SK-N-SH treated with all-trans-retinoic acid at 6 μM for 48 hours (cell line): ENCODE measurements around the gene PSAPL1.

Experiments used
- ATAC-seq: fragments of 200-7000 bp; cut with Tn5 transposase; 3 replicates; pipeline ENCODE4 v1.9.1; 2020; ENCODE audit warnings: mild to moderate bottlenecking, moderate library complexity
- ARNTL ChIP-seq: fragments of 450-650 bp; formaldehyde crosslinking; IDR thresholded peaks from 2 replicates; pipeline ENCODE4 v1.5.0; 2020; ENCODE audit warnings: low read depth, mild to moderate bottlenecking, moderate library complexity, borderline replicate concordance
- BACH2 ChIP-seq: fragments of 250-450 bp; sonication (Bioruptor Pico); IDR thresholded peaks from 2 replicates; pipeline ENCODE4 v1.9.0; 2021; ENCODE audit warnings: mild to moderate bottlenecking, borderline replicate concordance
- CREB5 ChIP-seq: fragments of 250-450 bp; sonication (Bioruptor Pico); IDR thresholded peaks from 2 replicates; pipeline ENCODE4 v1.5.1; 2020; ENCODE audit warnings: low read depth, mild to moderate bottlenecking, moderate library complexity
- ESRRG ChIP-seq: fragments of 250-450 bp; sonication (Bioruptor Pico); IDR thresholded peaks from 2 replicates; pipeline ENCODE4 v1.6.1; 2021; ENCODE audit warnings: mild to moderate bottlenecking
- ISL1 ChIP-seq: fragments of 250-450 bp; sonication (Bioruptor Pico); IDR thresholded peaks from 2 replicates; pipeline ENCODE4 v2.1.2; 2022; ENCODE audit warnings: mild to moderate bottlenecking, moderate library complexity
- OSR1 ChIP-seq: fragments of 250-450 bp; sonication (Bioruptor Pico); IDR thresholded peaks from 2 replicates; pipeline ENCODE4 v1.8.0; 2022; ENCODE audit warnings: moderate library complexity, mild to moderate bottlenecking, inconsistent platforms
- PPARA ChIP-seq: fragments of 250-450 bp; sonication (Bioruptor Pico); IDR thresholded peaks from 2 replicates; pipeline ENCODE4 v1.5.0; 2020; ENCODE audit warnings: mild to moderate bottlenecking, borderline replicate concordance
- RARB ChIP-seq: fragments of 250-450 bp; sonication (Bioruptor Pico); IDR thresholded peaks from 2 replicates; pipeline ENCODE4 v1.8.0; 2021; ENCODE audit warnings: mild to moderate bottlenecking, moderate library complexity
- SNAI2 ChIP-seq: fragments of 250-450 bp; sonication (Bioruptor Pico); IDR thresholded peaks from 2 replicates; pipeline ENCODE4 v1.5.0; 2020; ENCODE audit warnings: mild to moderate bottlenecking, moderate library complexity
- TCF4 ChIP-seq: fragments of 250-450 bp; sonication (Bioruptor Pico); IDR thresholded peaks from 2 replicates; pipeline ENCODE4 v1.8.0; 2021; ENCODE audit warnings: mild to moderate bottlenecking, moderate library complexity, borderline replicate concordance
- TOX ChIP-seq: fragments of 250-450 bp; sonication (Bioruptor Pico); IDR thresholded peaks from 2 replicates; pipeline ENCODE4 v1.8.0; 2021; ENCODE audit warnings: mild to moderate bottlenecking, moderate library complexity, borderline replicate concordance
- ZFP3 ChIP-seq: fragments of 250-450 bp; sonication (Bioruptor Pico); IDR thresholded peaks from 2 replicates; pipeline ENCODE4 v1.5.0; 2020; ENCODE audit warnings: mild to moderate bottlenecking, moderate library complexity
- ZFP30 ChIP-seq: fragments of 450-650 bp; formaldehyde crosslinking; IDR thresholded peaks from 2 replicates; pipeline ENCODE4 v1.5.0; 2022; ENCODE audit warnings: mild to moderate bottlenecking, moderate library complexity
- ZNF565 ChIP-seq: fragments of 450-650 bp; formaldehyde crosslinking; conservative IDR thresholded peaks from 2 replicates; pipeline ENCODE4 v1.5.0; 2020; ENCODE audit warnings: low read depth, mild to moderate bottlenecking, moderate library complexity
- ZNF70 ChIP-seq: fragments of 450-650 bp; formaldehyde crosslinking; IDR thresholded peaks from 2 replicates; pipeline ENCODE4 v1.5.0; 2020; ENCODE audit warnings: mild to moderate bottlenecking, moderate library complexity
- TF ChIP-seq, protein P1 (sequence below): fragments of 250-450 bp; sonication (Bioruptor Pico); IDR thresholded peaks from 2 replicates; pipeline ENCODE4 v1.8.0; 2021; ENCODE audit warnings: low read depth, mild to moderate bottlenecking, moderate library complexity, borderline replicate concordance
- TF ChIP-seq, protein P2 (sequence below): fragments of 250-450 bp; sonication (Bioruptor Pico); IDR thresholded peaks from 2 replicates; pipeline ENCODE4 v1.8.0; 2020; ENCODE audit warnings: mild to moderate bottlenecking, moderate library complexity, borderline replicate concordance
- TF ChIP-seq, protein P3 (sequence below): fragments of 250-450 bp; sonication (Bioruptor Pico); IDR thresholded peaks from 2 replicates; pipeline ENCODE4 v1.5.1; 2021; ENCODE audit warnings: mild to moderate bottlenecking, moderate library complexity

PSAPL1 gene

DNA sequence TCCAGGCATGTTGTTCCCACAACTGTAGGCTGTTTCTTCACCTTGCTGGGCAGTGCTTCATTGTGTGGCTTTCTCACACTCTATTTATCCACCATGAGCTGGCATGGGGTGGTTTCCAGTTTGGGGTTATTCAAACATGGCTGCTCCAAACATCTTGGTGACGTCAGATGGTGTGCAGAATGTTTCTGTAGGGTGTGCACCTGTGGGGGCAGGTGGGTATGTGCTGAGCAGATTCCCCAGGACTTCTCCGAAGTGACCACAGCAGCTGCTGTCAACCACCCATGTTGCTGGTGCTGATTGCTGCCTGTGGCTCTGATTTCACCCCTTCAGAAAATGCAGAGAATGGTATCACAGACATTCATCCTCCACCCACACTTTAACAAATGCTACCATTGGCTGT, 5.0 kb upstream of the PSAPL1 start:
- TF ChIP-seq, protein P1, sequence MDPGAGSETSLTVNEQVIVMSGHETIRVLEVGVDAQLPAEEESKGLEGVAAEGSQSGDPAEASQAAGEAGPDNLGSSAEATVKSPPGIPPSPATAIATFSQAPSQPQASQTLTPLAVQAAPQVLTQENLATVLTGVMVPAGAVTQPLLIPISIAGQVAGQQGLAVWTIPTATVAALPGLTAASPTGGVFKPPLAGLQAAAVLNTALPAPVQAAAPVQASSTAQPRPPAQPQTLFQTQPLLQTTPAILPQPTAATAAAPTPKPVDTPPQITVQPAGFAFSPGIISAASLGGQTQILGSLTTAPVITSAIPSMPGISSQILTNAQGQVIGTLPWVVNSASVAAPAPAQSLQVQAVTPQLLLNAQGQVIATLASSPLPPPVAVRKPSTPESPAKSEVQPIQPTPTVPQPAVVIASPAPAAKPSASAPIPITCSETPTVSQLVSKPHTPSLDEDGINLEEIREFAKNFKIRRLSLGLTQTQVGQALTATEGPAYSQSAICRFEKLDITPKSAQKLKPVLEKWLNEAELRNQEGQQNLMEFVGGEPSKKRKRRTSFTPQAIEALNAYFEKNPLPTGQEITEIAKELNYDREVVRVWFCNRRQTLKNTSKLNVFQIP = no peak
- TF ChIP-seq, protein P2, sequence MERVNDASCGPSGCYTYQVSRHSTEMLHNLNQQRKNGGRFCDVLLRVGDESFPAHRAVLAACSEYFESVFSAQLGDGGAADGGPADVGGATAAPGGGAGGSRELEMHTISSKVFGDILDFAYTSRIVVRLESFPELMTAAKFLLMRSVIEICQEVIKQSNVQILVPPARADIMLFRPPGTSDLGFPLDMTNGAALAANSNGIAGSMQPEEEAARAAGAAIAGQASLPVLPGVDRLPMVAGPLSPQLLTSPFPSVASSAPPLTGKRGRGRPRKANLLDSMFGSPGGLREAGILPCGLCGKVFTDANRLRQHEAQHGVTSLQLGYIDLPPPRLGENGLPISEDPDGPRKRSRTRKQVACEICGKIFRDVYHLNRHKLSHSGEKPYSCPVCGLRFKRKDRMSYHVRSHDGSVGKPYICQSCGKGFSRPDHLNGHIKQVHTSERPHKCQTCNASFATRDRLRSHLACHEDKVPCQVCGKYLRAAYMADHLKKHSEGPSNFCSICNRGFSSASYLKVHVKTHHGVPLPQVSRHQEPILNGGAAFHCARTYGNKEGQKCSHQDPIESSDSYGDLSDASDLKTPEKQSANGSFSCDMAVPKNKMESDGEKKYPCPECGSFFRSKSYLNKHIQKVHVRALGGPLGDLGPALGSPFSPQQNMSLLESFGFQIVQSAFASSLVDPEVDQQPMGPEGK (CRISPR knock-in tag) = no peak
- TF ChIP-seq ZNF565 (CRISPR knock-in tag) (no peak), SNAI2 (CRISPR knock-in tag) (no peak), ARNTL (CRISPR knock-in tag) (no peak), RARB (CRISPR knock-in tag) (no peak), TOX (CRISPR knock-in tag) (no peak), PPARA (CRISPR knock-in tag) (no peak), ISL1 (CRISPR knock-in tag) (no peak), BACH2 (CRISPR knock-in tag) (no peak), CREB5 (CRISPR knock-in tag) (no peak), ZNF70 (CRISPR knock-in tag) (no peak), ZFP30 (CRISPR knock-in tag) (no peak), OSR1 (no peak)

GRCh38 chr4:7436256-7436655, 1.5 kb upstream of the PSAPL1 start:
- TF ChIP-seq ESRRG = no peak
- TF ChIP-seq SNAI2 (CRISPR knock-in tag) = no peak
- TF ChIP-seq ZFP3 (CRISPR knock-in tag) = no peak
- TF ChIP-seq, all 23 proteins: peak for 0
- ATAC-seq = no peak

More for the DNA sequence above, 5.0 kb upstream of the PSAPL1 start:
- no peak for ATAC-seq

GRCh38 chr4:7435471-7436061, 836 bp upstream of the PSAPL1 start:
- no peak for ATAC-seq
- TF ChIP-seq RARB (CRISPR knock-in tag) (no peak), TCF4 (CRISPR knock-in tag) (no peak), ZNF70 (CRISPR knock-in tag) (no peak), SNAI2 (CRISPR knock-in tag) (no peak), ESRRG (no peak)
- TF ChIP-seq, protein P2 (CRISPR knock-in tag) = no peak
- TF ChIP-seq, protein P3, sequence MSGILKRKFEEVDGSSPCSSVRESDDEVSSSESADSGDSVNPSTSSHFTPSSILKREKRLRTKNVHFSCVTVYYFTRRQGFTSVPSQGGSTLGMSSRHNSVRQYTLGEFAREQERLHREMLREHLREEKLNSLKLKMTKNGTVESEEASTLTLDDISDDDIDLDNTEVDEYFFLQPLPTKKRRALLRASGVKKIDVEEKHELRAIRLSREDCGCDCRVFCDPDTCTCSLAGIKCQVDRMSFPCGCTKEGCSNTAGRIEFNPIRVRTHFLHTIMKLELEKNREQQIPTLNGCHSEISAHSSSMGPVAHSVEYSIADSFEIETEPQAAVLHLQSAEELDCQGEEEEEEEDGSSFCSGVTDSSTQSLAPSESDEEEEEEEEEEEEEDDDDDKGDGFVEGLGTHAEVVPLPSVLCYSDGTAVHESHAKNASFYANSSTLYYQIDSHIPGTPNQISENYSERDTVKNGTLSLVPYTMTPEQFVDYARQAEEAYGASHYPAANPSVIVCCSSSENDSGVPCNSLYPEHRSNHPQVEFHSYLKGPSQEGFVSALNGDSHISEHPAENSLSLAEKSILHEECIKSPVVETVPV (CRISPR knock-in tag) = no peak

- ATAC-seq = no peak; the same call in 2 of the 3 replicates
- TF ChIP-seq CREB5 (CRISPR knock-in tag) = no peak
- TF ChIP-seq, protein P3 (CRISPR knock-in tag) = no peak
Observed at GRCh38 chr4:7434141-7434765, 477 bp downstream of the PSAPL1 start.
